Spleen (tissue), 11 donors: ENCODE measurements around the gene HPSE2. TPM values are rescaled to one million over a fixed set of nuclear protein-coding genes. Genes with fewer than 3 reads are reported as not detected.

Experiments
- DNase-seq: peaks from one replicate; pipeline ENCODE4 v3.0.0-alpha.2; 2020
- H3K27ac ChIP-seq, 8 donors: fragments of 200-600 bp; sonication (generic) in 7 of 8; 1 replicate in 4 of 8; 2 replicates in 4 of 8; pipeline versions ENCODE4 v1.5.0 to v1.8.0; 2016 to 2021; ENCODE audit warnings: inconsistent platforms in 4 of 8, mild to moderate bottlenecking in 4 of 8, moderate library complexity in 1 of 8
- H3K27me3 ChIP-seq, 7 donors: fragments of 200-600 bp; sonication (generic) in 6 of 7; replicated peaks in 1 of 7; 1 replicate in 4 of 7; 2 replicates in 3 of 7; pipeline versions ENCODE4 v1.5.0 to v1.8.0; 2016 to 2021; ENCODE audit warnings: inconsistent platforms in 3 of 7, mild to moderate bottlenecking in 1 of 7
- H3K36me3 ChIP-seq, 6 donors: fragments of 200-600 bp; sonication (generic) in 5 of 6; 1 replicate in 4 of 6; 2 replicates in 2 of 6; pipeline versions ENCODE4 v1.5.0 to v1.8.0; 2016 to 2021; ENCODE audit warnings: inconsistent platforms in 2 of 6
- H3K4me1 ChIP-seq, 6 donors: fragments of 200-600 bp; sonication (generic) in 5 of 6; 1 replicate in 3 of 6; 2 replicates in 3 of 6; pipeline versions ENCODE4 v1.5.0 to v1.8.0; 2016 to 2021; ENCODE audit warnings: inconsistent platforms in 3 of 6
- H3K4me3 ChIP-seq, 8 donors: fragments of 200-600 bp; sonication (generic) in 7 of 8; 1 replicate in 4 of 8; 2 replicates in 4 of 8; pipeline versions ENCODE4 v1.5.0 to v1.8.0; 2016 to 2021; ENCODE audit warnings: inconsistent platforms in 4 of 8, mild to moderate bottlenecking in 4 of 8, moderate library complexity in 2 of 8
- H3K9me3 ChIP-seq, 8 donors: fragments of 200-600 bp; sonication (generic) in 7 of 8; 1 replicate in 4 of 8; 2 replicates in 4 of 8; pipeline versions ENCODE4 v1.5.0 to v1.8.0; 2016 to 2021; ENCODE audit warnings: inconsistent platforms in 4 of 8
- POLR2A ChIP-seq, 3 donors: fragments of 450-650 bp; IDR thresholded peaks; one replicate each; pipeline ENCODE4 v1.5.1; 2017; ENCODE audit warnings: antibody characterized with exemption in 3 of 3, mild to moderate bottlenecking in 1 of 3
- POLR2AphosphoS5 ChIP-seq, 3 donors: sonication (generic); formaldehyde crosslinking; IDR thresholded peaks; one replicate each; pipeline ENCODE4 v1.5.1; 2017; ENCODE audit warnings: antibody characterized with exemption in 3 of 3
- WGBS, 5 donors: extraction: QIAGEN DNeasy Blood & Tissue Kit in 3 of 5; methylation state at CpG; one replicate each; pipeline versions ENCODE4 v1.1.5 to v1.1.7; 2013 to 2018; 5-methylcytosine and 5-hydroxymethylcytosine counted together
- intact Hi-C: fragments of 100-400 bp; cut with DNase I; formaldehyde crosslinking; loops from one replicate; pipeline ENCODE4 v1.15.0; 2023; ENCODE audit warnings: low total_unique reads
- microRNA-seq, 3 donors: library from miRNA; unstranded; fragments of <30 nt; microRNA quantifications; one replicate each; pipeline versions ENCODE4 to v1.1.0, GENCODE V29; 2019 to 2020
- polyA plus RNA-seq, 3 donors: library from polyadenylated mRNA; stranded (reverse); fragments of 200-250 nt; gene quantifications; one replicate each; pipeline ENCODE4 v1.2.1, GENCODE V29; 2013
- small RNA-seq, 4 donors: library from RNA; depleted of rRNA; stranded (forward); fragments of <200 nt; gene quantifications; one replicate each; pipeline ENCODE3, GENCODE V24; 2016
- total RNA-seq, 7 donors: library from RNA; depleted of rRNA in 3 of 7; stranded (reverse); fragments of >200 nt in 3 of 7; fragmentation: NEBNext Ultra II Directional in 4 of 7; extraction: Animal tissue kit (Norgen Biotek cat#: 25700) in 4 of 7; gene quantifications; one replicate each; pipeline versions ENCODE4 v1.1.0 to v1.2.1, GENCODE V29; 2016 to 2021
- TF ChIP-seq, protein P1 (sequence below), 11 experiments: fragments of 200-600 bp in 7 of 11; fragments of 450-650 bp in 4 of 11; sonication (generic) in 4 of 11; IDR thresholded peaks in 8 of 11; conservative IDR thresholded peaks in 3 of 11; 1 replicate in 7 of 11; 2 replicates in 4 of 11; pipeline versions ENCODE4 v1.4.0 to v1.8.0; 2016 to 2021; ENCODE audit warnings: antibody characterized with exemption in 11 of 11, inconsistent platforms in 4 of 11, mild to moderate bottlenecking in 1 of 11
- donor health status: healthy with polysubstance abuse.
- donor health status: DM: no; HTN: no; CAD: no; lungs with moderate emphysema.
- donor health status: DM: no; HTN: no; CAD: no.
- donor health status: Bipolar disorder and iron deficiency.
- donor health status: healthy.
- donor health status: DM: no; HTN: no; CAD: no.
- donor health status: DM: yes; HTN: yes; CAD: no.

HPSE2 gene
- total and polyA plus RNA-seq, 10 donors: 0.02 to 0.64 (median 0.03) TPM; not detected in 5

DNA sequence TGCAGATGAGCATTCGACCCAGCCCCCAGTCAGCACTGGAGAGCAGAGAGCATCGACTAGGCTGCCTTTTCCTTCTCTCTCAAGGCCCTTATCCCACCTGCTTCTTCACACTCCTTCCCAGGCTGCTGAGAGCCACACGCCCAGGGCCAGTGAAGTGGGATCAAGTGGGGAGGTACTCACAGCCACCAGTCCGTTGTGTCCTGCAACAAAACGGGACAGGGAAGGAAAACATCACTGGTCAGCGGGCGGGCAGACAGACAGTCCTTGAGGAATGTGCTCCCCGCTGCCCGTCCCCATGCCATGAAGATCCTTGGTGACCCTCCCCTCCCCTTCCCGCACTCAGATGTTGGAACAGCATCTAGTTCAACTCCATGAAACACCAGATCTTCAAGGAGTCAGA, 824.9 kb downstream of the HPSE2 start:
- peaks cover 7 to 32% (median 18%) of the 10 kb centered on the region in 6 donors for H3K4me1 ChIP-seq
- no peaks in the 10 kb centered on the region for H3K27me3 ChIP-seq
- WGBS, 5 donors: 83 to 91% (median 86%) methylated on average over 10 of the region's 10 CpGs
- H3K4me3 ChIP-seq: no peak overlapping the region
- H3K9me3 ChIP-seq: no peaks in the 10 kb centered on the region
- no peak for DNase-seq
- peaks cover 0 to 8% (median 0%) of the 10 kb centered on the region in 6 donors for H3K36me3 ChIP-seq
- intact Hi-C loops: no loop called here
- TF ChIP-seq POLR2A (IDR thresholded peaks at IDR 0.05): no peak
- no peak for TF ChIP-seq POLR2AphosphoS5 (IDR thresholded peaks at IDR 0.05)
- TF ChIP-seq, protein P1, sequence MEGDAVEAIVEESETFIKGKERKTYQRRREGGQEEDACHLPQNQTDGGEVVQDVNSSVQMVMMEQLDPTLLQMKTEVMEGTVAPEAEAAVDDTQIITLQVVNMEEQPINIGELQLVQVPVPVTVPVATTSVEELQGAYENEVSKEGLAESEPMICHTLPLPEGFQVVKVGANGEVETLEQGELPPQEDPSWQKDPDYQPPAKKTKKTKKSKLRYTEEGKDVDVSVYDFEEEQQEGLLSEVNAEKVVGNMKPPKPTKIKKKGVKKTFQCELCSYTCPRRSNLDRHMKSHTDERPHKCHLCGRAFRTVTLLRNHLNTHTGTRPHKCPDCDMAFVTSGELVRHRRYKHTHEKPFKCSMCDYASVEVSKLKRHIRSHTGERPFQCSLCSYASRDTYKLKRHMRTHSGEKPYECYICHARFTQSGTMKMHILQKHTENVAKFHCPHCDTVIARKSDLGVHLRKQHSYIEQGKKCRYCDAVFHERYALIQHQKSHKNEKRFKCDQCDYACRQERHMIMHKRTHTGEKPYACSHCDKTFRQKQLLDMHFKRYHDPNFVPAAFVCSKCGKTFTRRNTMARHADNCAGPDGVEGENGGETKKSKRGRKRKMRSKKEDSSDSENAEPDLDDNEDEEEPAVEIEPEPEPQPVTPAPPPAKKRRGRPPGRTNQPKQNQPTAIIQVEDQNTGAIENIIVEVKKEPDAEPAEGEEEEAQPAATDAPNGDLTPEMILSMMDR (IDR thresholded peaks at IDR 0.05 in 8 of 11, conservative IDR thresholded peaks at IDR 0.05 in 3 of 11): no peak
- no peak overlapping the region for H3K27ac ChIP-seq

DNA sequence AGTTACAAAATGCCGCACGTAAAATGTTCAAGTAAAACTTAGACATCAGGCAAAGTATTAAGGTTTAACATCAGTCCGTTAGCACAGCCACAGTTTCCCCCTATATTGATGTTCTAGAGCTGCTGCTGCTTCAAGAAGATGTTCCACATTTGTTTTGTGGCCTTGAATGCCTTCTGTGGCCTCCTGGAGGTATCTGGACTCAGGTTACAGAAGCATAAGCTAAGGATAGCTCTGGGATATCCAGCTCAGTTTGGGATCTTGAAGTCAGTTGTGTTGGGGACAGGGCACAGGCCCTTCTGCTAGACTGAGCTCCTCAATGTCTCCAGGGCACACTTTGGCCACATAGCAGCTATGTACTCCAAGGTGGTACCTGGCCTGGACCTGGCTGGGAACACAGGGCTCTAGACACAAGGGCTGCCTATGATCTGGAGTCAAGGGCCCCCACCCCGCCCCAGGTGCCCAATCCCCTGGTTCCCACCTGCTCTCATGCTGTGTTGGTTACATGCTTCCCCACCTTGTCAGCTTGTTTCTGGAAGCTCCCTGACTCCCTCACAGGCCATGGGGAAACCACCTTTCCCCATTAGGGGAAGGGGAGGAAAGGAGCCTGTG, 825.4 kb downstream of the HPSE2 start:
- Histone ChIP-seq H3K27me3 (no peaks in the 10 kb centered on the region), H3K36me3 (peaks cover 0 to 3% (median 0%) of the 10 kb centered on the region in 6 donors), H3K4me3 (no peak overlapping the region), H3K27ac (no peak overlapping the region), H3K9me3 (no peaks in the 10 kb centered on the region), H3K4me1 (peaks cover 2 to 26% (median 14%) of the 10 kb centered on the region in 6 donors)
- no peak for TF ChIP-seq POLR2A (IDR thresholded peaks at IDR 0.05)
- TF ChIP-seq POLR2AphosphoS5 (IDR thresholded peaks at IDR 0.05): no peak
- TF ChIP-seq, protein P1 (IDR thresholded peaks at IDR 0.05 in 8 of 11, conservative IDR thresholded peaks at IDR 0.05 in 3 of 11): no peak
- DNase-seq: no peak
- WGBS, 5 donors: 69 to 96% (median 92%) methylated on average over 4 of the region's 4 CpGs
- intact Hi-C loops: no loop called here

DNA sequence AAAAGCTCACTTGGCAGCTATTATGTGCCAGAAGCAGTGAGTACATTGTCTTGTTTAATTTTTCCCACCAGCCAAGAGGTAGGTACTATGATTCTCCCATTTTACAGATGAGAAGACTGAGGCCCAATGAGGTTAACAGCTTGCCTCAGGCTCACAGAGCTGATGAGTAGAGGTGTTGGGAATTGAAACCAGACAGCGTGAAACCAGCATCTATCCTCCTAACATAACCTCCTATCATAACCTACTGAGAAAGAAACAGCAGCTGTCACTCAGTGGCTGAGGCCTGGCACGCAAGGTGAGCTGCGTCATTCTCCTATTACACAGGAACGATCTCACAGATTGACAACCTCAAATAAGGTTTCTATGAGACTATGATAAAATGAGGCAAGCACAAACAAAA, 826.9 kb downstream of the HPSE2 start:
- intact Hi-C loops: no loop called here
- WGBS, 5 donors: 82 to 92% (median 91%) methylated on average over 4 of the region's 4 CpGs
- H3K36me3 ChIP-seq: no peaks in the 10 kb centered on the region
- no peaks in the 10 kb centered on the region for H3K9me3 ChIP-seq
- H3K27ac ChIP-seq: no peak overlapping the region
- no peak overlapping the region for H3K4me3 ChIP-seq
- no peak for TF ChIP-seq POLR2A (IDR thresholded peaks at IDR 0.05)
- TF ChIP-seq POLR2AphosphoS5 (IDR thresholded peaks at IDR 0.05): no peak
- no peaks in the 10 kb centered on the region for H3K27me3 ChIP-seq
- no peak for DNase-seq
- peaks cover 0 to 12% (median 0%) of the 10 kb centered on the region in 6 donors for H3K4me1 ChIP-seq

DNA sequence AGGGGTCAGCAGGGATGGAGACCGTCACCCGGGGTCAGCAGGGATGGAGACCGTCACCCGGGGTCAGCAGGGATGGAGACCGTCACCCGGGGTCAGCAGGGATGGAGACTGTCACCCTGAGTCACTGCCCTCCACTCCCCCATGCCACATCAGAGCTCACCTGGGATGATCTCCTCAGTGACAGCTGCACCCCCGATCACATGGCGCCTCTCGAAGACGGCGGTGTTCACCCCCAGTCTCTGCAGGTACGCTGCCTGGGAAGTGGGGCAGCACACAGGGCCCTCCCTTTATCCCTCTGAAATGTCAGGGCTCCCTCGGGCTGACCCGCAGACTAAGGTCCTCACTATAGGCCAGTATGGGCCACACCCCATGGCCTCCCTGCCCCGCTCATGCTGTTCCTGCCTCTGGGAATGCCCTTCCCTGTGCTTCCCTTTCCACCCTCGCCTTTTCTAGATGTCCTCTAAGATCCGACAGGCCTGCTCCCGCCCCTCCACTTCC, 827.9 kb downstream of the HPSE2 start:
- H3K36me3 ChIP-seq: peaks cover 0 to 8% (median 0%) of the 10 kb centered on the region in 6 donors

More for the DNA sequence above, 827.9 kb downstream of the HPSE2 start:
- Histone ChIP-seq H3K9me3 (no peaks in the 10 kb centered on the region), H3K4me3 (no peak overlapping the region), H3K4me1 (peaks cover 0 to 12% (median 0%) of the 10 kb centered on the region in 6 donors), H3K27ac (no peak overlapping the region), H3K27me3 (no peaks in the 10 kb centered on the region)
- WGBS, 5 donors: 85 to 97% (median 92%) methylated on average over 16 to 18 of the region's 18 CpGs
- no peak for DNase-seq
- TF ChIP-seq POLR2AphosphoS5 (IDR thresholded peaks at IDR 0.05) (no peak), POLR2A (IDR thresholded peaks at IDR 0.05) (no peak)
- TF ChIP-seq, protein P1 (IDR thresholded peaks at IDR 0.05 in 8 of 11, conservative IDR thresholded peaks at IDR 0.05 in 3 of 11): no peak
- intact Hi-C loops: no loop called here

Small RNA genes within 50 kb of the gene (microRNA-seq; reads per million reads assigned to microRNA genes)
- gene MIR4685 (4.0 to 8.8 (median 8.0) reads per million in 3 donors), gene MIR6507 (0 to 0.72 (median 0) reads per million in 3 donors)

Small RNA genes within 50 kb of the gene (small RNA-seq; reads per million reads assigned to genes)
- gene MIR4685 (0 to 0.30 (median 0.16) reads per million in 4 donors), gene MIR6507 (0 reads per million in 4 donors)

Other genes with a start within 250 kb of the HPSE2 start
- under 1 TPM; 0.13 to 0.43 (median 0.17) TPM for gene CNNM1, start 93.5 kb upstream of the HPSE2 start, total RNA-seq
- gene CNNM1, start 93.5 kb upstream of the HPSE2 start, polyA plus RNA-seq: under 1 TPM in 2 of 3 donors, not detected in 1; 0.05 to 0.07 TPM
- gene GOT1, start 194.8 kb upstream of the HPSE2 start, total RNA-seq: 10 to 100 TPM; 11.6 to 23.1 (median 16.6) TPM
- 10 to 100 TPM in 2 of 3 donors, 1 to 10 TPM in 1; 9.9 to 12.3 (median 10.7) TPM for gene GOT1, start 194.8 kb upstream of the HPSE2 start, polyA plus RNA-seq